B cell (primary cell): Measurements from ENCODE around the gene HOXA10. TPM values are rescaled to one million over a fixed set of nuclear protein-coding genes. Genes with fewer than 3 reads are reported as not detected.

ENCODE experiments used
- ATAC-seq: fragments of 200-7000 bp; cut with Tn5 transposase; one replicate; pipeline ENCODE4 v1.10.0; 2021; ENCODE audit warnings: low read depth, mild to moderate bottlenecking, moderate number of reproducible peaks, moderate library complexity
- CTCF ChIA-PET: fragments of 350-600 bp; sonication (Branson Sonifier 250); formaldehyde crosslinking; loops from one replicate; lab custom pipeline; 2021; ENCODE audit warnings: antibody characterized with exemption, inconsistent platforms; lab: Charles Lee
- POLR2A ChIA-PET: fragments of 350-600 bp; sonication (Branson Sonifier 250); formaldehyde crosslinking; loops from one replicate; lab custom pipeline; 2021; ENCODE audit warnings: antibody characterized with exemption; lab: Charles Lee
- DNase-seq: peaks from one replicate; pipeline ENCODE4 v3.0.0; 2013
- H2AFZ ChIP-seq: 2 replicates; pipeline ENCODE4 v1.6.1; 2012; ENCODE audit warnings: mild to moderate bottlenecking, low read depth, low read length; ENCODE audit not compliant: insufficient read depth, poor library complexity, severe bottlenecking
- H3K27ac ChIP-seq, 2 donors: 1 replicate in 1 of 2; 2 replicates in 1 of 2; pipeline ENCODE4 v1.5.1; 2012 to 2013; ENCODE audit warnings: low read length in 2 of 2, mild to moderate bottlenecking in 2 of 2, moderate library complexity in 1 of 2
- H3K27me3 ChIP-seq, 4 experiments: fragments of 200-600 bp in 1 of 4; sonication (generic) in 1 of 4; replicated peaks in 1 of 4; 1 replicate in 2 of 4; 2 replicates in 2 of 4; pipeline versions ENCODE4 v1.6.1 to v1.7.0; 2013 to 2016; ENCODE audit warnings: low read length in 3 of 4, mild to moderate bottlenecking in 2 of 4, mixed read lengths in 1 of 4, moderate library complexity in 1 of 4; ENCODE audit not compliant: insufficient read depth in 4 of 4, control insufficient read depth in 3 of 4; ENCODE audit errors: control extremely low read depth in 1 of 4
- H3K36me3 ChIP-seq, 2 experiments: replicated peaks in 1 of 2; 1 replicate in 1 of 2; 2 replicates in 1 of 2; pipeline versions ENCODE4 v1.6.1 to v1.7.1; 2013; ENCODE audit warnings: low read length in 1 of 2; ENCODE audit not compliant: insufficient read depth in 2 of 2, control insufficient read depth in 1 of 2; ENCODE audit errors: control extremely low read depth in 1 of 2, extremely low read depth in 1 of 2
- H3K4me1 ChIP-seq, 2 donors: fragments of 200-600 bp in 1 of 2; sonication (generic) in 1 of 2; 1 replicate in 1 of 2; 2 replicates in 1 of 2; pipeline versions ENCODE4 v1.5.1 to v1.6.1; 2013 to 2017; ENCODE audit warnings: low read length in 2 of 2; ENCODE audit not compliant: control insufficient read depth in 2 of 2, insufficient read depth in 2 of 2
- H3K4me2 ChIP-seq: replicated peaks from 2 replicates; pipeline ENCODE3; 2012; ENCODE audit warnings: mild to moderate bottlenecking, low read depth, low read length; ENCODE audit not compliant: poor library complexity, severe bottlenecking
- H3K4me3 ChIP-seq, 5 experiments: fragments of 200-600 bp in 1 of 5; sonication (generic) in 1 of 5; 1 replicate in 3 of 5; 2 replicates in 2 of 5; pipeline versions ENCODE4 v1.5.1 to v1.7.0; 2011 to 2016; ENCODE audit warnings: low read length in 4 of 5, mild to moderate bottlenecking in 4 of 5, low read depth in 2 of 5, control low read depth in 1 of 5, moderate library complexity in 1 of 5; ENCODE audit not compliant: insufficient read depth in 1 of 5; ENCODE audit errors: control extremely low read depth in 1 of 5, extremely low read depth in 1 of 5
- H3K79me2 ChIP-seq: fragments of 200-600 bp; sonication (generic); one replicate; pipeline ENCODE4 v1.6.0; 2016; ENCODE audit warnings: low read length; ENCODE audit not compliant: control insufficient read depth, insufficient read depth
- H3K9ac ChIP-seq: fragments of 200-600 bp; sonication (generic); 2 replicates; pipeline ENCODE4 v1.6.1; 2017; ENCODE audit warnings: mild to moderate bottlenecking, low read length, moderate library complexity
- H3K9me3 ChIP-seq, 3 donors: one replicate each; pipeline versions ENCODE4 v1.6.1 to v1.7.1; 2013; ENCODE audit warnings: low read length in 2 of 3; ENCODE audit not compliant: control insufficient read depth in 2 of 3, insufficient read depth in 1 of 3; ENCODE audit errors: control extremely low read depth in 1 of 3
- H4K20me1 ChIP-seq: 2 replicates; pipeline ENCODE4 v1.6.0; 2012; ENCODE audit warnings: mild to moderate bottlenecking, low read length; ENCODE audit not compliant: insufficient read depth, control insufficient read depth, poor library complexity, severe bottlenecking
- H3K27ac Mint-ChIP-seq: one replicate; pipeline ENCODE4 v1.8.0; 2021; ENCODE audit warnings: mixed read lengths
- H3K27me3 Mint-ChIP-seq: one replicate; pipeline ENCODE4 v1.8.0; 2021; ENCODE audit warnings: mixed read lengths
- H3K4me1 Mint-ChIP-seq: one replicate; pipeline ENCODE4 v1.8.0; 2021; ENCODE audit warnings: mixed read lengths
- H3K4me3 Mint-ChIP-seq: one replicate; pipeline ENCODE4 v1.8.0; 2021; ENCODE audit warnings: mixed read lengths
- H3K9me3 Mint-ChIP-seq: one replicate; pipeline ENCODE4 v1.8.0; 2022; ENCODE audit warnings: mixed read lengths; ENCODE audit not compliant: insufficient read depth
- EZH2 ChIP-seq: IDR thresholded peaks from 2 replicates; pipeline ENCODE4 v1.6.1; 2012; ENCODE audit warnings: borderline replicate concordance, low read depth, mild to moderate bottlenecking, moderate library complexity, low read length; ENCODE audit not compliant: insufficient read depth, poor library complexity, severe bottlenecking
- WGBS: methylation state at CpG from one replicate; pipeline ENCODE4 v1.1.5; 2013; ENCODE audit warnings: missing lambda C conversion rate; ENCODE audit not compliant: insufficient coverage; 5-methylcytosine and 5-hydroxymethylcytosine counted together
- intact Hi-C: fragments of 100-400 bp; cut with micrococcal nuclease; formaldehyde crosslinking; loops from one replicate; pipeline ENCODE4 v1.10.0; 2022
- polyA plus RNA-seq: library from polyadenylated mRNA; depleted of rRNA; stranded (reverse); fragments of >200 nt; gene quantifications from 2 replicates; pipeline ENCODE4 v1.2.3, GENCODE V29; 2012
- total RNA-seq, 2 donors: library from RNA; stranded (reverse); fragments of 120-200 nt in 1 of 2; gene quantifications; 1 replicate in 1 of 2; 2 replicates in 1 of 2; pipeline versions ENCODE4 v1.2.3 to v1.2.4, GENCODE V29; 2013 to 2022
- TF ChIP-seq, protein P1 (sequence below): fragments of 200-600 bp; IDR thresholded peaks from one replicate; pipeline ENCODE4 v1.8.0; 2022; ENCODE audit warnings: antibody characterized with exemption, mild to moderate bottlenecking

Gene HOXA10
- total and polyA plus RNA-seq, 2 donors (not counting 1 experiment from before 2014, with no cell fraction given): not detected

- H3K36me3 ChIP-seq: no peaks in the 10 kb centered on the region
- intact Hi-C loops: no loop called here
- no peak overlapping the region for H3K4me2 ChIP-seq
- H3K27ac ChIP-seq: no peak overlapping the region
- no peak overlapping the region for H3K4me3 Mint-ChIP-seq
- WGBS: 80% methylated on average over 1 of the region's 2 CpGs
- H3K4me1 Mint-ChIP-seq: peaks cover 20% of the 10 kb centered on the region
- CTCF ChIA-PET: no interaction called here
- DNase-seq (no peak), ATAC-seq (no peak)
- TF ChIP-seq, protein P1, sequence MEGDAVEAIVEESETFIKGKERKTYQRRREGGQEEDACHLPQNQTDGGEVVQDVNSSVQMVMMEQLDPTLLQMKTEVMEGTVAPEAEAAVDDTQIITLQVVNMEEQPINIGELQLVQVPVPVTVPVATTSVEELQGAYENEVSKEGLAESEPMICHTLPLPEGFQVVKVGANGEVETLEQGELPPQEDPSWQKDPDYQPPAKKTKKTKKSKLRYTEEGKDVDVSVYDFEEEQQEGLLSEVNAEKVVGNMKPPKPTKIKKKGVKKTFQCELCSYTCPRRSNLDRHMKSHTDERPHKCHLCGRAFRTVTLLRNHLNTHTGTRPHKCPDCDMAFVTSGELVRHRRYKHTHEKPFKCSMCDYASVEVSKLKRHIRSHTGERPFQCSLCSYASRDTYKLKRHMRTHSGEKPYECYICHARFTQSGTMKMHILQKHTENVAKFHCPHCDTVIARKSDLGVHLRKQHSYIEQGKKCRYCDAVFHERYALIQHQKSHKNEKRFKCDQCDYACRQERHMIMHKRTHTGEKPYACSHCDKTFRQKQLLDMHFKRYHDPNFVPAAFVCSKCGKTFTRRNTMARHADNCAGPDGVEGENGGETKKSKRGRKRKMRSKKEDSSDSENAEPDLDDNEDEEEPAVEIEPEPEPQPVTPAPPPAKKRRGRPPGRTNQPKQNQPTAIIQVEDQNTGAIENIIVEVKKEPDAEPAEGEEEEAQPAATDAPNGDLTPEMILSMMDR: no peak
- TF ChIP-seq EZH2: no peak
- no peaks in the 10 kb centered on the region for H3K9me3 Mint-ChIP-seq
- H4K20me1 ChIP-seq: no peaks in the 10 kb centered on the region
- H3K79me2 ChIP-seq: no peaks in the 10 kb centered on the region
- peaks cover 0 to 18% (median 0%) of the 10 kb centered on the region in 3 donors for H3K9me3 ChIP-seq
- H3K27me3 Mint-ChIP-seq: peaks cover 73% of the 10 kb centered on the region
- H3K9ac ChIP-seq: no peak overlapping the region
- H3K27ac Mint-ChIP-seq: no peak overlapping the region
- POLR2A ChIA-PET: no interaction called here
- H3K4me3 ChIP-seq: no peak overlapping the region
- peaks cover 0 to 86% (median 50%) of the 10 kb centered on the region in 4 experiments for H3K27me3 ChIP-seq
- peaks cover 21 to 27% of the 10 kb centered on the region in 2 donors for H3K4me1 ChIP-seq
- no peak overlapping the region for H2AFZ ChIP-seq
Observed at GRCh38 chr7:27215356-27215755, 41.2 kb upstream of the HOXA10 start.

DNA sequence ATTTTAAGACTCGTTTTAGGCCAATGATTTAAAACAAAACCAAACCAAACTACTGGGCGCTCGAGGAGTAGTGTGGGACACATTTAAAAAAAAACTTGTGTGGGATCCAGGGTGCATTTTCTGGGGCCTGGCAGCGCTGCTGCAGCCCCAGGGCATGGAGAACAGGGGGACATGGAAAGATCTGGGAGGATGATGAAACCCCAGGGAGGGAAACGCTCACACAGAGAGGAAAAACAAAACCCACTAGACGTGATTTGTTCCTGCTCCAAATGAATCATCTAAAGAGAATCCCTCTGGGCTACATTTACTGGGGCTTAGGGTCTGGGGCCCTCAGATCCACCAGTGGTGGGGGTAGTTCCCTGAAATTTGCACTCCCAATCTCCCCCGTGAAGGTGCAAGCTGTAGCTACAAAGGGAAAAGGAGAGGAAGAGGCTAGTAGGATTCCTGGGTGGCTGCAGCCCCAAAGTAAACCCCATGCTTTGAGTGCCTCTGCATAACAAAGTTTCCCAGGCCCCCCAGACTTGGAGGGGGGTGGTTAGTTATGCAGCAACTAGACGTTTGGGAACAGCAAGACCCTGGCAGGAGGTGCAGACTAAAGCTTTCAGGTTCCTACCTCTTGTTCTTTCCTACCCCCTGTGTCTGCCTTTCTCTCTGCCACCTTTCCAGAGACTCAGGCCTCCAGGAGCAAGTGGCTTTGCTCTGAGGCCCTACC, 40.3 kb upstream of the HOXA10 start:
- no peak overlapping the region for H3K4me3 Mint-ChIP-seq
- peaks cover 74% of the 10 kb centered on the region for H3K27me3 Mint-ChIP-seq
- H2AFZ ChIP-seq: no peak overlapping the region
- H3K4me1 ChIP-seq: peaks cover 17 to 22% of the 10 kb centered on the region in 2 donors
- ChIA-PET POLR2A (no interaction called here), CTCF (interaction anchor here (1.2 kb wide), 1 partner anchor 18 kb away, joined by 4 read pairs; no protein-coding TSS in a partner anchor)
- WGBS: 92% methylated on average over 2 of the region's 8 CpGs
- peaks cover 17% of the 10 kb centered on the region for H3K4me1 Mint-ChIP-seq
- H3K4me3 ChIP-seq: no peak overlapping the region
- H3K9me3 Mint-ChIP-seq: no peaks in the 10 kb centered on the region
- TF ChIP-seq, protein P1: no peak
- no peak for TF ChIP-seq EZH2
- no peaks in the 10 kb centered on the region for H4K20me1 ChIP-seq
- H3K27ac Mint-ChIP-seq: no peak overlapping the region
- intact Hi-C loops: loop anchor here (5.0 kb wide), 2 partner anchors 363 to 558 kb away; no protein-coding TSS in a partner anchor
- H3K27me3 ChIP-seq: peaks cover 0 to 86% (median 51%) of the 10 kb centered on the region in 4 experiments
- no peak overlapping the region for H3K9ac ChIP-seq
- DNase-seq (no peak), ATAC-seq (no peak)
- H3K79me2 ChIP-seq: no peaks in the 10 kb centered on the region
- peaks cover 0 to 22% (median 0%) of the 10 kb centered on the region in 3 donors for H3K9me3 ChIP-seq
- no peaks in the 10 kb centered on the region for H3K36me3 ChIP-seq
- H3K27ac ChIP-seq: no peak overlapping the region
- no peak overlapping the region for H3K4me2 ChIP-seq
